B cell (primary cell): ENCODE measurements around the gene ANKRD35. TPM values are rescaled to one million over a fixed set of nuclear protein-coding genes. Genes with fewer than 3 reads are reported as not detected.
A peak's percentile ranks its signal among the peaks of the same experiment; 100 is the strongest.

Experiments
- ATAC-seq: fragments of 200-7000 bp; cut with Tn5 transposase; one replicate; pipeline ENCODE4 v1.10.0; 2021; ENCODE audit warnings: low read depth, mild to moderate bottlenecking, moderate number of reproducible peaks, moderate library complexity
- CTCF ChIA-PET: fragments of 350-600 bp; sonication (Branson Sonifier 250); formaldehyde crosslinking; loops from one replicate; lab custom pipeline; 2021; ENCODE audit warnings: antibody characterized with exemption, inconsistent platforms; lab: Charles Lee
- POLR2A ChIA-PET: fragments of 350-600 bp; sonication (Branson Sonifier 250); formaldehyde crosslinking; loops from one replicate; lab custom pipeline; 2021; ENCODE audit warnings: antibody characterized with exemption; lab: Charles Lee
- DNase-seq: peaks from one replicate; pipeline ENCODE4 v3.0.0; 2013
- H2AFZ ChIP-seq: 2 replicates; pipeline ENCODE4 v1.6.1; 2012; ENCODE audit warnings: mild to moderate bottlenecking, low read depth, low read length; ENCODE audit not compliant: insufficient read depth, poor library complexity, severe bottlenecking
- H3K27ac ChIP-seq, 2 donors: 1 replicate in 1 of 2; 2 replicates in 1 of 2; pipeline ENCODE4 v1.5.1; 2012 to 2013; ENCODE audit warnings: low read length in 2 of 2, mild to moderate bottlenecking in 2 of 2, moderate library complexity in 1 of 2
- H3K27me3 ChIP-seq, 4 experiments: fragments of 200-600 bp in 1 of 4; sonication (generic) in 1 of 4; replicated peaks in 1 of 4; 1 replicate in 2 of 4; 2 replicates in 2 of 4; pipeline versions ENCODE4 v1.6.1 to v1.7.0; 2013 to 2016; ENCODE audit warnings: low read length in 3 of 4, mild to moderate bottlenecking in 2 of 4, mixed read lengths in 1 of 4, moderate library complexity in 1 of 4; ENCODE audit not compliant: insufficient read depth in 4 of 4, control insufficient read depth in 3 of 4; ENCODE audit errors: control extremely low read depth in 1 of 4
- H3K36me3 ChIP-seq, 2 experiments: replicated peaks in 1 of 2; 1 replicate in 1 of 2; 2 replicates in 1 of 2; pipeline versions ENCODE4 v1.6.1 to v1.7.1; 2013; ENCODE audit warnings: low read length in 1 of 2; ENCODE audit not compliant: insufficient read depth in 2 of 2, control insufficient read depth in 1 of 2; ENCODE audit errors: control extremely low read depth in 1 of 2, extremely low read depth in 1 of 2
- H3K4me1 ChIP-seq, 2 donors: fragments of 200-600 bp in 1 of 2; sonication (generic) in 1 of 2; 1 replicate in 1 of 2; 2 replicates in 1 of 2; pipeline versions ENCODE4 v1.5.1 to v1.6.1; 2013 to 2017; ENCODE audit warnings: low read length in 2 of 2; ENCODE audit not compliant: control insufficient read depth in 2 of 2, insufficient read depth in 2 of 2
- H3K4me2 ChIP-seq: replicated peaks from 2 replicates; pipeline ENCODE3; 2012; ENCODE audit warnings: mild to moderate bottlenecking, low read depth, low read length; ENCODE audit not compliant: poor library complexity, severe bottlenecking
- H3K4me3 ChIP-seq, 5 experiments: fragments of 200-600 bp in 1 of 5; sonication (generic) in 1 of 5; 1 replicate in 3 of 5; 2 replicates in 2 of 5; pipeline versions ENCODE4 v1.5.1 to v1.7.0; 2011 to 2016; ENCODE audit warnings: low read length in 4 of 5, mild to moderate bottlenecking in 4 of 5, low read depth in 2 of 5, control low read depth in 1 of 5, moderate library complexity in 1 of 5; ENCODE audit not compliant: insufficient read depth in 1 of 5; ENCODE audit errors: control extremely low read depth in 1 of 5, extremely low read depth in 1 of 5
- H3K79me2 ChIP-seq: fragments of 200-600 bp; sonication (generic); one replicate; pipeline ENCODE4 v1.6.0; 2016; ENCODE audit warnings: low read length; ENCODE audit not compliant: control insufficient read depth, insufficient read depth
- H3K9ac ChIP-seq: fragments of 200-600 bp; sonication (generic); 2 replicates; pipeline ENCODE4 v1.6.1; 2017; ENCODE audit warnings: mild to moderate bottlenecking, low read length, moderate library complexity
- H3K9me3 ChIP-seq, 3 donors: one replicate each; pipeline versions ENCODE4 v1.6.1 to v1.7.1; 2013; ENCODE audit warnings: low read length in 2 of 3; ENCODE audit not compliant: control insufficient read depth in 2 of 3, insufficient read depth in 1 of 3; ENCODE audit errors: control extremely low read depth in 1 of 3
- H4K20me1 ChIP-seq: 2 replicates; pipeline ENCODE4 v1.6.0; 2012; ENCODE audit warnings: mild to moderate bottlenecking, low read length; ENCODE audit not compliant: insufficient read depth, control insufficient read depth, poor library complexity, severe bottlenecking
- H3K27ac Mint-ChIP-seq: one replicate; pipeline ENCODE4 v1.8.0; 2021; ENCODE audit warnings: mixed read lengths
- H3K27me3 Mint-ChIP-seq: one replicate; pipeline ENCODE4 v1.8.0; 2021; ENCODE audit warnings: mixed read lengths
- H3K4me1 Mint-ChIP-seq: one replicate; pipeline ENCODE4 v1.8.0; 2021; ENCODE audit warnings: mixed read lengths
- H3K4me3 Mint-ChIP-seq: one replicate; pipeline ENCODE4 v1.8.0; 2021; ENCODE audit warnings: mixed read lengths
- H3K9me3 Mint-ChIP-seq: one replicate; pipeline ENCODE4 v1.8.0; 2022; ENCODE audit warnings: mixed read lengths; ENCODE audit not compliant: insufficient read depth
- EZH2 ChIP-seq: IDR thresholded peaks from 2 replicates; pipeline ENCODE4 v1.6.1; 2012; ENCODE audit warnings: borderline replicate concordance, low read depth, mild to moderate bottlenecking, moderate library complexity, low read length; ENCODE audit not compliant: insufficient read depth, poor library complexity, severe bottlenecking
- WGBS: methylation state at CpG from one replicate; pipeline ENCODE4 v1.1.5; 2013; ENCODE audit warnings: missing lambda C conversion rate; ENCODE audit not compliant: insufficient coverage; 5-methylcytosine and 5-hydroxymethylcytosine counted together
- intact Hi-C: fragments of 100-400 bp; cut with micrococcal nuclease; formaldehyde crosslinking; loops from one replicate; pipeline ENCODE4 v1.10.0; 2022
- polyA plus RNA-seq: library from polyadenylated mRNA; depleted of rRNA; stranded (reverse); fragments of >200 nt; gene quantifications from 2 replicates; pipeline ENCODE4 v1.2.3, GENCODE V29; 2012
- total RNA-seq, 2 donors: library from RNA; stranded (reverse); fragments of 120-200 nt in 1 of 2; gene quantifications; 1 replicate in 1 of 2; 2 replicates in 1 of 2; pipeline versions ENCODE4 v1.2.3 to v1.2.4, GENCODE V29; 2013 to 2022
- TF ChIP-seq, protein P1 (sequence below): fragments of 200-600 bp; IDR thresholded peaks from one replicate; pipeline ENCODE4 v1.8.0; 2022; ENCODE audit warnings: antibody characterized with exemption, mild to moderate bottlenecking

Gene ANKRD35
- total and polyA plus RNA-seq, 2 donors (not counting 1 experiment from before 2014, with no cell fraction given) = 0.04 TPM; not detected in 1

- WGBS = under 1% methylated on average over 50 of the region's 50 CpGs
- H3K9me3 ChIP-seq = no peaks in the 10 kb centered on the region
- H3K36me3 ChIP-seq = peaks cover 16 to 52% of the 10 kb centered on the region in 2 experiments
- no peaks in the 10 kb centered on the region for H4K20me1 ChIP-seq
- H3K4me1 Mint-ChIP-seq = peaks cover 7% of the 10 kb centered on the region
- DNase-seq (peak; percentile 91), ATAC-seq (peak; percentile 72)
- H2AFZ ChIP-seq = peak within 1 kb of the TSS; percentile 95
- ChIA-PET CTCF (interaction anchor here (0.7 to 6.6 kb wide), 34 partner anchors 9 to 194 kb away, joined by 3 to 148 read pairs (median 6); partner anchors contain the start of genes ANKRD34A, ANKRD35, HJV and ITGA10), POLR2A (interaction anchor here (0.7 to 4.1 kb wide), 9 partner anchors 13 to 190 kb away, joined by 3 to 70 read pairs (median 6); partner anchors contain the start of genes ANKRD34A, ANKRD35, PIAS3 and POLR3C)
- peak within 1 kb of the TSS; percentile 73 to 76 for H3K27ac ChIP-seq
- H3K27me3 ChIP-seq = no peaks in the 10 kb centered on the region
- H3K4me3 Mint-ChIP-seq = no peak within 1 kb of the TSS
- H3K9me3 Mint-ChIP-seq = no peaks in the 10 kb centered on the region
- H3K4me1 ChIP-seq = peaks cover 18 to 24% of the 10 kb centered on the region in 2 donors
- H3K27me3 Mint-ChIP-seq = no peaks in the 10 kb centered on the region
- peak within 1 kb of the TSS; percentile 78 for H3K9ac ChIP-seq
- peak within 1 kb of the TSS; percentile 96 for H3K4me2 ChIP-seq
- H3K27ac Mint-ChIP-seq = no peak within 1 kb of the TSS
- TF ChIP-seq, protein P1, sequence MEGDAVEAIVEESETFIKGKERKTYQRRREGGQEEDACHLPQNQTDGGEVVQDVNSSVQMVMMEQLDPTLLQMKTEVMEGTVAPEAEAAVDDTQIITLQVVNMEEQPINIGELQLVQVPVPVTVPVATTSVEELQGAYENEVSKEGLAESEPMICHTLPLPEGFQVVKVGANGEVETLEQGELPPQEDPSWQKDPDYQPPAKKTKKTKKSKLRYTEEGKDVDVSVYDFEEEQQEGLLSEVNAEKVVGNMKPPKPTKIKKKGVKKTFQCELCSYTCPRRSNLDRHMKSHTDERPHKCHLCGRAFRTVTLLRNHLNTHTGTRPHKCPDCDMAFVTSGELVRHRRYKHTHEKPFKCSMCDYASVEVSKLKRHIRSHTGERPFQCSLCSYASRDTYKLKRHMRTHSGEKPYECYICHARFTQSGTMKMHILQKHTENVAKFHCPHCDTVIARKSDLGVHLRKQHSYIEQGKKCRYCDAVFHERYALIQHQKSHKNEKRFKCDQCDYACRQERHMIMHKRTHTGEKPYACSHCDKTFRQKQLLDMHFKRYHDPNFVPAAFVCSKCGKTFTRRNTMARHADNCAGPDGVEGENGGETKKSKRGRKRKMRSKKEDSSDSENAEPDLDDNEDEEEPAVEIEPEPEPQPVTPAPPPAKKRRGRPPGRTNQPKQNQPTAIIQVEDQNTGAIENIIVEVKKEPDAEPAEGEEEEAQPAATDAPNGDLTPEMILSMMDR = peak; percentile 90
- no peak for TF ChIP-seq EZH2
- peak within 1 kb of the TSS; percentile 57 to 85 (median 70) for H3K4me3 ChIP-seq
- H3K79me2 ChIP-seq = no peaks in the 10 kb centered on the region
- intact Hi-C loops = loop anchor here (1.0 to 5.0 kb wide), 7 partner anchors 14 to 168 kb away; partner anchors contain the start of genes ANKRD35, ITGA10, PEX11B and PIAS3
Measured at GRCh38 chr1:145845514-145846161, 40.0 kb downstream of the ANKRD35 start, which contains the start of gene NUDT17. Gene NUDT17 (plus strand): TSS chr1:145845630. CDS start chr1:145845641, 11 bp downstream.
